Endothelial cell of umbilical vein (primary cell): ENCODE results near the gene AURKB.

ENCODE experiments used
- EZH2 ChIP-seq: IDR thresholded peaks from 2 replicates; pipeline ENCODE4 v1.6.1; 2012; ENCODE audit warnings: borderline replicate concordance, low read depth, mild to moderate bottlenecking, moderate library complexity, low read length, inconsistent platforms; ENCODE audit not compliant: severe bottlenecking
- JUN ChIP-seq: IDR thresholded peaks from 2 replicates; pipeline ENCODE4 v1.6.1; 2011; ENCODE audit warnings: borderline replicate concordance, low read depth; ENCODE audit not compliant: insufficient read length, insufficient read depth
- MYC ChIP-seq: IDR thresholded peaks from one replicate; pipeline ENCODE4 v1.6.1; 2011; ENCODE audit warnings: mild to moderate bottlenecking, low read depth, low read length
- POLR2A ChIP-seq: IDR thresholded peaks from 2 replicates; pipeline ENCODE4 v1.6.1; 2012; ENCODE audit warnings: low read depth, mild to moderate bottlenecking, control low read depth, low read length
- POLR2AphosphoS5 ChIP-seq: IDR thresholded peaks from 2 replicates; pipeline ENCODE4 v1.6.1; 2012; ENCODE audit warnings: low read depth, mild to moderate bottlenecking, control low read depth, low read length, moderate library complexity; ENCODE audit not compliant: insufficient read depth
- TF ChIP-seq, protein P1 (sequence below), 2 donors: IDR thresholded peaks; 1 replicate in 1 of 2; 2 replicates in 1 of 2; pipeline ENCODE4 v1.5.1; 2011; ENCODE audit warnings: low read length in 2 of 2, mild to moderate bottlenecking in 2 of 2, moderate library complexity in 2 of 2, control low read depth in 1 of 2, inconsistent platforms in 1 of 2, low read depth in 1 of 2; ENCODE audit not compliant: insufficient read depth in 1 of 2; ENCODE audit errors: extremely low read depth in 1 of 2
- TF ChIP-seq, protein P2 (sequence below): IDR thresholded peaks from 2 replicates; pipeline ENCODE4 v1.6.1; 2011; ENCODE audit not compliant: insufficient read depth, insufficient read length

DNA sequence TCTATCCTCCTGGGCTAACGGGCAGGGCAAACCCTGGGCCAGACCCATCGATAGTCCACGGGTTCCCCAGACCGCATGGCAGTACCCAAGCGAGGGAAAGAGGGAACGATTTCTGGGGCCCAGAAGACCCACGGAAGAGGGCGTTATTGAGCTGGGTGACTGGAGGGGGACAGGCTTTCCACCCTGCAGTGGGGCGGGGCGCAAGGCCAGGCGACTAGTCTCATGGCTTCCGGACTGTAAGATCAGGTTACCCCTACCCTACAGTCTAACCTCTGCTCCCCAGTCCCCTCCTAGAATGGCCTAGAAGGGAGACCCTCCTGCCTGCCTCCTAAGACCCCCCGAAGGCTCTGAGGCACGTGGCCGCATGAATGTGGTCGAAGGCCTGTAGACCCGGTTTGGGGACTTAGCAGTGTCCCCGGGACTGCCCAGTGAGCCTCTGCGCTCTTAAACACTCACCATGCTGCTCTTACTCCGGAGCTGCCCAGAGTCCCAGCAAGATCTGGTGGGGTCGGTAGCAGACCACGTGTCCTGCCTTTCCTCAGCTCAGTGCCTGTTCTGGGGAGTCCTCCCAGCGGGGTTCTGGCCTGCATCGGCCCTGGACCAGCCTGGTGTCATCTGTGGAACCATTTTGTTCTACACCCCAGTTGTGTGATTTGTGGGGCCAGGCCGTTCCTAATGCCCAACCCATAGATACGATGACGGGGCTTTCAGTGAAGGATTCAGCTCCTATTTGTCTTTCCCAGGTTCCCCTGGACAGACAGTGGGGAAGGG is 13.2 kb upstream of the AURKB start:
- TF ChIP-seq EZH2 (no peak), POLR2AphosphoS5 (no peak), JUN (no peak), POLR2A (no peak), MYC (no peak)
- TF ChIP-seq, protein P1, sequence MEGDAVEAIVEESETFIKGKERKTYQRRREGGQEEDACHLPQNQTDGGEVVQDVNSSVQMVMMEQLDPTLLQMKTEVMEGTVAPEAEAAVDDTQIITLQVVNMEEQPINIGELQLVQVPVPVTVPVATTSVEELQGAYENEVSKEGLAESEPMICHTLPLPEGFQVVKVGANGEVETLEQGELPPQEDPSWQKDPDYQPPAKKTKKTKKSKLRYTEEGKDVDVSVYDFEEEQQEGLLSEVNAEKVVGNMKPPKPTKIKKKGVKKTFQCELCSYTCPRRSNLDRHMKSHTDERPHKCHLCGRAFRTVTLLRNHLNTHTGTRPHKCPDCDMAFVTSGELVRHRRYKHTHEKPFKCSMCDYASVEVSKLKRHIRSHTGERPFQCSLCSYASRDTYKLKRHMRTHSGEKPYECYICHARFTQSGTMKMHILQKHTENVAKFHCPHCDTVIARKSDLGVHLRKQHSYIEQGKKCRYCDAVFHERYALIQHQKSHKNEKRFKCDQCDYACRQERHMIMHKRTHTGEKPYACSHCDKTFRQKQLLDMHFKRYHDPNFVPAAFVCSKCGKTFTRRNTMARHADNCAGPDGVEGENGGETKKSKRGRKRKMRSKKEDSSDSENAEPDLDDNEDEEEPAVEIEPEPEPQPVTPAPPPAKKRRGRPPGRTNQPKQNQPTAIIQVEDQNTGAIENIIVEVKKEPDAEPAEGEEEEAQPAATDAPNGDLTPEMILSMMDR (IDR thresholded peaks at IDR 0.05; ENCODE audit: extremely low read depth in 1 of 2, insufficient read depth in 1 of 2, low read depth in 1 of 2, low read length in 2 of 2) = no peak
- TF ChIP-seq, protein P2, sequence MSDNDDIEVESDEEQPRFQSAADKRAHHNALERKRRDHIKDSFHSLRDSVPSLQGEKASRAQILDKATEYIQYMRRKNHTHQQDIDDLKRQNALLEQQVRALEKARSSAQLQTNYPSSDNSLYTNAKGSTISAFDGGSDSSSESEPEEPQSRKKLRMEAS = no peak
